GM11168 (cell line): ENCODE data around the gene KIZ.

ENCODE experiments used
- in situ Hi-C: fragments of 300-500 bp; cut with MboI; formaldehyde crosslinking; loops from one replicate; pipeline ENCODE4 v1.12.0; 2022; ENCODE audit warnings: low sequenced_read_pairs; ENCODE audit not compliant: unreplicated experiment

The KIZ gene, protein sequence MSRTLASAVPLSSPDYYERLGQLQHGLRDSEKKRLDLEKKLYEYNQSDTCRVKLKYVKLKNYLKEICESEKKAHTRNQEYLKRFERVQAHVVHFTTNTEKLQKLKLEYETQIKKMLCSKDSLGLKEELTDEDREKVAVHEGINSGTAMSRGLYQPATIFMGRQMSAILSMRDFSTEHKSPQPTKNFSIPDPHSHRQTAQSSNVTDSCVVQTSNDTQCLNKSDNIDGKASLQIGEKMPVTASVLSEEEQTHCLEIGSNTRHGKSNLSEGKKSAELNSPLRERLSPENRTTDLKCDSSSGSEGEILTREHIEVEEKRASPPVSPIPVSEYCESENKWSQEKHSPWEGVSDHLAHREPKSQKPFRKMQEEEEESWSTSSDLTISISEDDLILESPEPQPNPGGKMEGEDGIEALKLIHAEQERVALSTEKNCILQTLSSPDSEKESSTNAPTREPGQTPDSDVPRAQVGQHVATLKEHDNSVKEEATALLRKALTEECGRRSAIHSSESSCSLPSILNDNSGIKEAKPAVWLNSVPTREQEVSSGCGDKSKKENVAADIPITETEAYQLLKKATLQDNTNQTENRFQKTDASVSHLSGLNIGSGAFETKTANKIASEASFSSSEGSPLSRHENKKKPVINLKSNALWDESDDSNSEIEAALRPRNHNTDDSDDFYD

DNA sequence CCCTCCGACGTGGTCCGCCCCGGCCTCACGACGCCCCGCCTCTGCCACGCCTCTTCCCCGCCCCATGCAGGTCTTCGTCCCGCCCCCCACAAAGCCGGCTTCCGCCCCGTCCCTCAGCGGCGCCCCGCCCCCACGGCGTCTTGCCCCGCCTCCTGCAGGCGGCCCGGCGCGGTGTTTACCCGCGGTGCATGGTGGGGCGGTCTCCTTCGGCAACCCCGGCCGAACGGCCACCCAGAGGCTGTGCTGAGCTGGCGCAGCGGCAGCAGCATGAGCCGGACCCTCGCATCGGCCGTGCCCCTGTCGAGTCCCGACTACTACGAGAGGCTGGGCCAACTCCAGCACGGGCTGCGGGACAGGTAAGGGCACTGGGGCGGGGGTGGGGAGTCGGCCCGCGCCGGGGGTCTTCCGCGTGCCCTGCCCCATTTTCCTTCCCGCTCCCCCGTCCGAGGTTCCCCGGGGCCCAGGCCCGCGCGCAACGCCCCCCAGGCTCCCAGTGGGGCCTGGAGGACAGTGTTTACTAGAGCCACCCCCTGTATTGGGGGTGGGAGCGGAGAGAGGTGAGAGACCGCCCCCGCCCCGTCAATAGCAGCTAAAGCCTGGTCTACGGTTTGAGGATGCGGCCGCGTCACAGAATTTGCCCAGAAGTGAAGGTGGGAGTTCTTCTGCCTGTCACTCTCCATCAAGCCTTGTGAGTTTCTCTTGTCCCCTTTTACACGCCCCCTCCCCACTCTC is at the start of gene KIZ:
Gene KIZ, plus strand, starts transcription at position 234 of the 732 bp plus-strand sequence. Its CDS starts 34 bp downstream, at position 268.
- in situ Hi-C loops = no loop called here

DNA sequence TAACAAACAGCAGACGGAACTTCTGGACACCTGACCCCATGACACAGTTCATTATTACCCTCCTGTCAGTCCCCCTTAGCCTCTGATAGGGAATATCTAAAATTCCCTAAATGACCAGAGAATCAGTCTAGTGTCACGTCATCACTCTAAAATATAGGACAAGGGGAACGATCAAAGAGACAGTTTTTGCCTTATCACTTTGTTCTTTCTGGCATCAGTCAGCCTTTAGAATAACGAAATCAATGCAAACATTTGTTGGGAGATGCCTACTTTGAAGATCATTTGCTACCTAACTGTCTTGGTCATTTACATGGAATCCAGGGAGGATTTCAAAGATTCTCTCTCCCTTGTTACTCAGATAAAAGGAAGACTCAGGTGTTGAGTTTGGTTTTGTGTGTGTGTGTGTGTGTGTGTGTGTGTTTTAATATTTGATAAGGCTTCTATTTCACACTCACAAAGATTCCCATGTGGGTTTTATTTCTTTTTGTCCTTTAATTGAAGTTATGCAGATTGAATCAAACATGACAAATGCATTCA is 48.0 kb upstream of the KIZ start:
- in situ Hi-C loops = loop anchor here (25.0 kb wide), 1 partner anchor 434 kb away; the partner anchor contains the start of gene NKX2-2

DNA sequence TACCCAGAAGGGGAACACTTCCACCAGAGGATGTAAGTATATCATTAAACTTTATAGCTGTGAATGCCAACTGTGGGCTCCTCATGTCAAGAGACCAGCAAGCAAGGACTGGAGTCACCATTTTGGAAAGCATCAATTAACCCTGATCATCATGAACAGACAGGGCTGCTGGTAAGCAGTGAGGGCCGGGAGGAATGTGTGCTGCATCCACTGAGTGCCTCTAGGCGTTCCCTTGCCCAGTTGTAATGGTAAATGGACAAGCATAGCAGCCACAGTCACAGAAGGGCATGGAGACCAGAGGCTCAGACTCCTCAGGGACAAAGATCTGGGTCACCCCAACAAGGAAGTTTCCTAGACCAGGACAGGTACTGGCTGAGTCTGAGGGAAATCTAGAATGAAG is 43.3 kb upstream of the KIZ start:
- in situ Hi-C loops = loop anchor here (25.0 kb wide), 1 partner anchor 430 kb away; the partner anchor contains the start of gene NKX2-2

DNA sequence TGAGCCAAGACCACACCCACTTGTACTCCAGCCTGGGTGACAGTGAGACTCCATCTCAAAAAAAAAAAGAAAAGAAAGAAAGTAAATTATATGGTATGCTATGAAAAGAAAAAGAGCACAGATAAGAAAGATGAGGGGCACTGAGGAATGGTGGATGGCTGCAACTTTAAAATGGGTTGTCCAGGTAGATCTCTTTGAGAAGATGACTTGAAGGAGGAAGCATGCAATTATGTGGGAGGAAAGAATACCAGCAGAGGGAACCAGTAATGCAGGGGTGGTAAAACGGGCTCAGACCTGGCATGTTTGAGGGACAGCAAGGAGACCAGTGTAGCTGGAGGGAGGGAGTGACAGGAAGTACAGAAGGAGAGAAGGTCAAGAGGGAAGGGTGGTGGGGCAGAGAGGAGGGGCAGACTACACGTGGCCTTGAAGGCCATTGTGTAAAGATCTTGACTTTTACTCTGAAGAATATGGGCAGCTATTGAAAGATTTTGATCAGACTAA is 42.0 kb upstream of the KIZ start:
- in situ Hi-C loops = loop anchor here (25.0 kb wide), 1 partner anchor 428 kb away; the partner anchor contains the start of gene NKX2-2

DNA sequence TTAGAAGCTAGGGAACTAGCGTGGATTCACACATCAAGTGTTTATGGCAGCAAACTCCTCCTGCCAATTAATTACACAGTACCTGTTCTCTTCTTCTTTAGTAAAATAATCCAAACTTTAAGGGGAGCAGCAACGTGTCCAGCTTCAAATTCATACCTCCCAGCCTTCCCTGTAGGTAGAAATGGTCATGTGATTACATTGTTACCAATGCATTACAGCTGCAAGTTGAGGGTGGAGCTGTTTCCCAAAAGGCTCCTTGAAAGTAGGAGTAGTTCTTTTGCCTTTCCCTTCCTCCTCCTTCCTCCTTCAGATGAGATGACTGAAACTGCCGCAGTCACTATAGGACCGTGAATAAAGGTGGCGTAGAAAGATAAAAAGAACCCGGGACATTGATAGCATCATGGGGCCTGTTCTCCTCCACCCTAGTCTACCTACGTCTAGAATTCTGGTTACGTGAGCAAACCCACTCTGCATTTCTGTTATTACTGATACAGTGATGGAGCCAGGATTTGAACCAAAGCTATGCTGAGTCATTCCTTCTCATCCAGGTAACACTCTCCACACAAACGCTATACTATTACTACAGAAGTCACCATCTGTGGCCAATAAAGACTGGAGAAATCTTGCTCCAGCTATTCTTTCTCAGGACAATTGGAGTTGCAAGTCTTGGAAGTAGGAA is 37.9 kb upstream of the KIZ start:
- in situ Hi-C loops = loop anchor here (25.0 kb wide), 1 partner anchor 424 kb away; the partner anchor contains the start of gene NKX2-2

DNA sequence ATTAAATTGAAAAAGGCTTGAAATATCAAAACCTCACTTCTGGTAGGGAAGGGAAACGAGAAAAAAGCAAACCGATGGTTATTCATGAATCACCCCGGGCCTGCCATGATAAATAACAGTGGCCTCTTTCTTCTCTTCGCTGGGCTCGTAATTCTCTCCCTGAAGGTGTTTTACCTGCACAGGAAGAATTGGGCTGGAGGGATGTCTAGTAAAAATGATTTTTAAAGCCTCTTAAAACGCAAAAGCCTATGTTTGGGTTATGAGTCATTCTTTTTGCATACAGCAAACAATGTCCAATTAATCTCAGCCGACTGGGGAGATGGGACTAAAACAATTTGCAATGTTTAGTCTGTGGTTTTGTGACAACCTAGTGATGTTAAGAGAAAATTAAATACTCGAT is 36.5 kb upstream of the KIZ start:
- in situ Hi-C loops = loop anchor here (25.0 kb wide), 1 partner anchor 423 kb away; the partner anchor contains the start of gene NKX2-2

DNA sequence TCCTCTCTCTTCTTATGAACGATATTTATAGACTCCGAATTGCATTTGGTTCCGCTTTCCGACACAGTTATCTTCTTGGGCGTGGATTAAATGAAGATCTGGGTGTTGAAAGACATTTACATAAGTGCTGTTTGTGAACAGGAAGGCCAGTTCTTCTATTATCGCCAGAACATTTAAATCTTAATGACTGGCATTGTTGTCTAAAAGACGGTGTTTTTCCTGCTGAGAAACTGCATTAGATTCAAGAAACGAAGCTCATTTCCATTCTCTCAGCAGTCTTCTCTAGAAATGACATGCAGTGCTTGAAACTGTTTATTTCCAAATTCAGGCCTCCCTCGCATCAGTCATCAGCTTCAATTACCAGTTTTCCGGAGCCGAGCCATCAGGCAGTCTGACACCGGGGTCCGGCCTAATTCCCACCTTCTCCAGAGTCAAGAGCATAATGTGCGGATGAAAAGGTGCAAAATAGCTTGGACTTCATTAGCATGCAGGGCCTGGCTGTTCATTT is 35.7 kb upstream of the KIZ start:
- in situ Hi-C loops = loop anchor here (25.0 kb wide), 1 partner anchor 422 kb away; the partner anchor contains the start of gene NKX2-2

DNA sequence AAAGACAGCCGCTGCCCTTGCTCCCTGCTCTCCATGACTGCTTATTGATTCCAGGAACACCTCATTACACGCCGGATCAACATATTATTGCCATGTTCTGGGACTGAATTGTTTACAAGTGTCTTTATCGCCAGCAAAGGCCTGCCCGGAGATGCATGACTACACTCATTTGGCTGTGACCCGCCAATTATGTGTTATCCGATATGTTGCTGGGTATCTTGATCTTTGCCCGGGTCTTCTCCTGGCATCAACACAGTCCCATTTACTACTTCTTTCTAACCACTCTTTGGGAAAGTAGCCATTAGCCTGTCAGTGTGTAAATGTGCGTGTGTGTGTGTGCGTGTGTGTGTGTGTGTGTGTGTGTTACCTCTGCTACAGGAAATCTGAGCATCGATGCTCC is 35.2 kb upstream of the KIZ start:
- in situ Hi-C loops = loop anchor here (25.0 kb wide), 1 partner anchor 422 kb away; the partner anchor contains the start of gene NKX2-2

DNA sequence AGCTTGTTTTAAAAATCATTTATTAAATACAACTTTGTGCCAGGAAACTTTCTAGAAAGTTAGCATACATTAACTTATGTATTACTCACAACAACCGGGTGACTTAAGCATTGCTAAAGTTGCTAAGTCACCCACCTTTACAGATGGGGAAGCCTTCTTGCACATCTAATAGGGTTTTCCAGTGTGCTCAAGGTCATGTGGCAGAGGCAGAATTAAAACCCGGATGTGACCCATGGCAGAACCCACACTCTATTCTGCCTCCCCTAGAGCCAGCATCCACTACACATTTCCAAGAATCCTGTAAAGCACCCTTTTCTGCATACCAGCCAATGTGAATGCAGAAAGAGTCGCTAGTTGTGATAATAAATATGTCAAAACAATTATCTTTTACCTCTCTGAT is 33.1 kb upstream of the KIZ start:
- in situ Hi-C loops = loop anchor here (25.0 kb wide), 1 partner anchor 419 kb away; the partner anchor contains the start of gene NKX2-2

DNA sequence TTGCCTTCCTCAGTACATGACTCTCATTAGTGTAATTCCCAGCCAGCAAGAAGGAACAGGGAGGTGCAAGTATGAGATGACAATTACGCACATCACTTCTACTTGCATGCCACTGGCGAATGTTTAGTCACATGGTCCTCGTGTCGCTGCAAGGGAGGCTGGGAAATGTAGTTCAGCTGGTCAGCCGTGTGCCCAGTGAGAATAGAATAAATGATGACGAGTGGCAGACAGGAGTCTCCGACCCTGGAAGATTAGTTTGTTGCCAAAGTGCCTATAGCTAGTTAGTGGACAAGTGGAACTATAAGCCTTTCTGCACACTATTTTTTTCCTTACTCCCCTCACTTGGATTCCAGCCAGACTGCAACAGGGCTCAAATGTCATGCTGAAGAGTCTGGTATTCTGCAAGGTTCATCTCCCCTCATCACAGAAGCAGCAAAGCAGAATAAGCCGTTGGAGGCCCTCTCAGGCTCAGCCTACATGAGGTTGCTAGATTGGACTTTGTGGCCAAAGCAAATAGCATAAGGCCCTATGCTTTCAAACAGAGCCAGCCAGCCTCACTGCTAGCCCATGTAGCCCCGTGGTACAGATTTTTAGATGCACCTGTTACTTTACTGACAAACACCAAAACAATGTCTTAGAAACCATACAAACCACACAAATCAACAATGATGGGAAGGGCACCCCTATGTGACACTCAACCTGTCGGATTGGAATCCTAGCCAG is 29.4 kb upstream of the KIZ start:
- in situ Hi-C loops = loop anchor here (25.0 kb wide), 1 partner anchor 416 kb away; the partner anchor contains the start of gene NKX2-2

DNA sequence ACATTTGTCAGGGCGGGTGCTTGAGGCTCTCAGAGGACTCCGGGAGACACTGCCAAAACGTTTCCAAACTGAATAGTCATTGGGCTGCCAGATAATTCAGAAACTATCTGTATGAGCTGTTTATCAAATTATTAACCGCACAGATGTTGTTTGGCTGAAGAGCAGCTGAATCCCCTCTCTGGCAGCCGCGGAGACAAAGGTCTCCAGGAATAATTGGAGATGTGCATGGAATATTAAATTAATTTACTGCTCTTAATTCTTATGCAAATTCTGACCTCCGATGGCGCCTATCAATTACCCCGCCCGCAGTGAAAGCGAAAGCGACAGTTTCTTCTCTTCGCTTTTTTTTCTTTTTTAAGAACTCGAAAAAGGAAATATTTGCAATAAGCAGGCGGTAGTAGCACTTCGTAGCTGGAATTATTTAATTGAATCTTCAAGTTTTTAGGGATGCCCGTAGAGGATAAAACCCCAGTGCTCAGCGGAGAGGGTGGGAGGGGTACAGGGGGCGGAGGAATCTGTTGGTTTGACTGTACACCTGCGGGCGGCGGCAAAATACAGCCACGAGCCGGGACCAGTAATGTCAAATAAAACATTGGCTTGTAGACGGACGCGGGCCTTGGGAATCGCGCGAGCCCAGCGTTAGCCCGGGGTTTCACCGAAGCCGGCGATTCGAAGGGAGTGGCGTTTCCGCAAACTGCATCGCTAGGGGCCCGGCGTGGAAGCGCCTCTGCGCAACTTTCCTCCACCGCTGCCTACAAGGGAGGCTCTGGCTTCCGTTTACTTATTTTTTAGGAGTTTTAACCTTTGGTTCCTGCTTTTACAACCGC is 25.9 kb upstream of the KIZ start:
- in situ Hi-C loops = loop anchor here (25.0 kb wide), 1 partner anchor 412 kb away; the partner anchor contains the start of gene NKX2-2

DNA sequence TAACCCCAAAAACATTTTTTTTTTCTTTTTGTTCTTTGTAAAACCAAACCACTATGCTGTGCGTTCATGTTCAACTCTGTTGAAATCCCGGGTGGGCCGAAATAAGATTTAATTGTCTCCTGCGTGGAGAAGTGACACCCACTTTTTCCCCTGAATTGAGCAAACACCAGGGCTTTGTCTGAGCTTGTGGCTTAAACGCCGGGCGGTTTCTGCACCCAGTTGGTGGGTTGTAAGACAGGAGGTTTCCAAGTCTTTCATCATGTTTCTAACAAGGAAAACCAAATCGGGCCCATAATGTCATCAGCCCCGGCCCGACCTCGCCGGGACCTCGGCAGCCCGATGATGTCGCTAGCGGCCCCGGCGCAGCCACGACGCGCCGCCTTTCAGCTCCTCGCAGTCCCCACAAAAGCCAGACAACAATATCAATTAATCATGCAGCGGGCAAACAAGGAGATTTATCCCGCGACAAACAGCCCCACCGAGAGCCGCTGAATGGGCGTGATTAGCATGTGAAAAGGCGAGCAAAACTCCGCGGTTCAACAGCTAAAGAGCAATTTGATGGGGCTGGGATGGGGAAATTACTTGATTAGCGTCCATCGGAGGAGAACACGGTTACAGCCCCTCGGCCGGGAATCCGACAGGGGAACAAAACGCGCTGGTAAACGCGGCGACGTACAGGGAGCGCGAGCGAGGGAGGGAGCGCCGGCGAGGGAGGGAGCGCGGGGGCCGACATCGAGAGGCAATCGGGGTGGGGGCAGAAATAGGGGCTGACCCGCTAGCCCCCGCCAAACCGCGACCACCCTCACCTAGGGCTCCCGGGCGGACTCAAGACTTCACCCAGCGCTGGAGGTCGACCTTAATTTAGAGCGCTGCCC is 25.1 kb upstream of the KIZ start:
- in situ Hi-C loops = no loop called here

DNA sequence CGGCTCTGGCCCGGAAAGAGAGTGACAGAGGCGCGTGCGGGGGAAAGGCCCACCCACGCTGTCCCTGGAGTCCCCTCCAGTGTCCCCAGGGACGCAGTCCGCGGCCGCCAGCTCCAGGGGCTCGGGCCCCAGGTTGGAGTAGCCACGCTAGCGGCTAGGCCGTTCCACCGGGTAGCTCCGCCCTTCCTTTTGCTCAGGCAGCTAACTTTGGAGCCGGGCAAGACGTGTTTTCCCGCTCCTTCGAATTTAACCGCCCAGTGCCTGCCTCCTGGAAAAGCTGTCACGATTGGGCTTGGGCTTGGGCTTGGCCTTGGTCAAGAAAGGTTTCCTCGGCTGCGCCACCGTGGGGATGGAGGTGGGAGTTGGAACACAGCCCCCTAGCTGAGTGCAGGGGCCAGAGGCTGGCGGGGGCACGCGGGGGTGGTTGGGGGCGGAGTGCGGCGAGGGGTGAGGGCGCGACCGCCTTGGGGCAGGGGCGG is 24.4 kb upstream of the KIZ start:
- in situ Hi-C loops = no loop called here

DNA sequence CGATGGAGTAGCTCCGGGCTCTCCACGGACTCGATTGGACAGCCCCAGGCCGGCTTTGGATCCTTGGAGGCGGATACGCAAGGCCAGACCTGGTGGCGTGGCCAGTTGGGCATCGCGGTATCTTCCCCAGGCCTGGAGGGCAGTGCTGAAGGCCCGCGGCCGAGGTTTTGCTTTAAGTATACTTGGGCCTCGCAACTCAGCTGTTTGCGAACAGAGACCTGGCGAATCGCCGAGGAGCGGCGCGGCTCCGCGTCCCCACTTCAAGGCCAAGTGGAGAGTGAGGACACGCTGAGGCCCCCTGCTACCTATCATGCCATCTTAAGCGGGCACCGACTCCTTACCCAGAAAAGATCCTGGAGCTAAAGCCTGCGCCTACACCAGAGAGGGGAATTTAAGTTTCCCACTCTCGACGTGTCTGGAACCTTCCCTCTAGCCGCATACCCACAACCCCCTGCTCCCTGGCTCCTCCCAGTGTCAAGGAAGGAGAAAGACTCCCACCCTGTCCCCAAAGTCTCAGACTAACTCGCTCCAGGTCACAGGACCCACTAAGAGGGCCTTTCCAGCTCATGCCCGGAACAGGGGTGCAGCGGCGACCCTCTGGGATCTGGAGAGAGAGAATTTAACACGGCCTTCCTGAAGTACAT is 23.8 kb upstream of the KIZ start:
- in situ Hi-C loops = no loop called here

DNA sequence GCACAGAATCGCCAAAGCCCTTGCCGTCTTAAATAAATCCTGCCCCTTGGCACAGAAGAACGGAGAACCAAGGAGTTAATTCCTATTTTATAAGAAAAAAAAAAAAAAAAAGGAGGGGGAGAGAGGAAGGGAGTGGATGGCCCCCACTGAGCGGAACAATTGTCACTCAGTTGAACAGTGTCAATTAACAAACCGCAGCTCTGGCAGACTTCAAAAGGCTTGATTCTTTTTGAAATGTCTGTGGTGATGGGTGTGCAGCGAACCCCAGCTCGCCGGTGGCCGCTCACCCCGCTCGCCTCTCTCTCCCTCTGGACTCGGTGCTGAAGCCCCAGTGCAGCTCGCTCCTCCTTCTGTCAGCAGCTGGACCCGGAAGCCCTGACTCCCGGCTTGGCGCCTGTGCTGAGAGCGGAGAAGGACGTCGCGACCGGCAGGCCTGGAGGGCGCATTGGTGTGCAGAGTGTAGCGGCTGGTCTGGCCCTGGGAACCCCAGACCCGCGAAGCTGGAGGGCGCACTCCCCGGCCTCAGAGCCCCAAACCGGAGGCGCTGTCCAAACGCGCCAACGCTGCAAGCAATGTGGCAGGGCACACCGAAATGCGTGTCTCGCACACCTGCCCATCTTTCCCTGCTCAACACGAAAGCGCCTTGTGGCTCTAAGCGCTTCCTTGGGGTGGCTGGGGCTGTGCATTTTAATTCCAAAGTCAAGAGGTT is 23.1 kb upstream of the KIZ start:
- in situ Hi-C loops = no loop called here
